Measurements from ENCODE around the gene ZDHHC1.

- TF ChIP-seq CTCF (IDR thresholded peaks at IDR 0.05) (no peak), POLR2A (IDR thresholded peaks at IDR 0.05) (no peak)
Measured at GRCh38 chr16:67431775-67432505, 15.7 kb upstream of the ZDHHC1 start.
